ENCODE data around the gene PKMYT1.

The PKMYT1 gene

DNA sequence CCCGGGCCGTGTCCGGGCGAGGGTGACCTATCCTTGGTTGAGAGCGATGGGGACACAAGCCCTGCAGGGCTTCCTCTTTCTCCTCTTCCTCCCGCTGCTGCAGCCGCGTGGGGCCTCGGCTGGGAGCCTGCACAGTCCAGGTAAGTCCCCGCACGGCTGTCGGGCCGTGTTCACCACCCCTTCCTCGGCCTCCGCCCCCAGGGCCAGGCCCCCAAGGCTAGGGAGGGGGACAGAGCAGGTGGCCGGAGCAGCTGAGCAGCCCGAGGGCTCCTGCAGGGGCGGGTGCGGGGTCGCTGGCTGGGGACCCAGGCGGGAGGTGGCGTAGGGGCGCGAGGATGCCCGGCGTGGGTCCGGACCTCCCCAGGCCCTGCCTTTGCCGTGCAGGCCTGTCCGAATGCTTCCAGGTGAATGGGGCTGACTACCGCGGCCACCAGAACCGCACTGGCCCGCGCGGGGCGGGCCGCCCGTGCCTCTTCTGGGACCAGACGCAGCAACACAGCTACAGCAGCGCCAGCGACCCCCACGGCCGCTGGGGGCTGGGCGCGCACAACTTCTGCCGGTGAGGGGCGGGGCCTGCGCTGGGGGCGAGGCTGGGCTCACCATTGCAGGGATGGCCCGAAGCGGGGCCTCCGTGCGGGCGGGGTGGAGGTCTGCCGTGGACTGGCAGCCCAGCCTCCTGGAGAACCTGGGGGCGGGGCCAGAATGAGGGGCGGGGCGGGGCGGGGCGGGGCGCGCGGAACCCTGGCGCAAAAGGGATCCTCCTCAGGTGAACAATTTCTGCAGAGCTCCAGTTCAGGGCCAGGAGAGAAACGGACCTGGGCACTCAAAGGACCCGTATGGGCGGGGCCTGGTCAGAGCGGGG is 15.5 kb downstream of the PKMYT1 start:
- H3K9me3 Mint-ChIP-seq: no peaks in the 10 kb centered on the region
- DNase-seq (peak; percentile 76 to 79), ATAC-seq (peak; percentile 25)
- no peak overlapping the region for H3K27ac Mint-ChIP-seq
- peaks cover 67% of the 10 kb centered on the region for H3K27me3 Mint-ChIP-seq
- H3K4me1 Mint-ChIP-seq: peaks cover 57% of the 10 kb centered on the region
- peak overlapping the region; percentile 88 to 91 for H3K4me3 Mint-ChIP-seq

GRCh38 chr16:2963723-2964474 is 16.3 kb downstream of the PKMYT1 start, which contains the start of gene KREMEN2:
KREMEN2 (plus strand) TSS chr16:2964275; CDS start chr16:2964521, 246 bp downstream.
- Mint-ChIP-seq H3K4me3 (peak within 1 kb of the TSS; percentile 88 to 91), H3K9me3 (no peaks in the 10 kb centered on the region), H3K4me1 (peaks cover 57% of the 10 kb centered on the region), H3K27ac (no peak within 1 kb of the TSS), H3K27me3 (peaks cover 67% of the 10 kb centered on the region)
- ATAC-seq: peak; percentile 14
- peak; percentile 36 to 37 for DNase-seq

GRCh38 chr16:2963074-2963722 is 17.0 kb downstream of the PKMYT1 start:
- peak overlapping the region in 1 of 2 donors; percentile 12 for H3K27ac Mint-ChIP-seq
- ATAC-seq (no peak), DNase-seq (peak in 1 of 2 donors; percentile 25)
- H3K4me1 Mint-ChIP-seq: peaks cover 50% of the 10 kb centered on the region
- peaks cover 61% of the 10 kb centered on the region for H3K27me3 Mint-ChIP-seq
- no peaks in the 10 kb centered on the region for H3K9me3 Mint-ChIP-seq
- H3K4me3 Mint-ChIP-seq: peak overlapping the region; percentile 88 to 91

- no peaks in the 10 kb centered on the region for H3K9me3 Mint-ChIP-seq
- peak overlapping the region in 1 of 2 donors; percentile 12 for H3K27ac Mint-ChIP-seq
- DNase-seq: peak in 1 of 2 donors; percentile 22
- peaks cover 44% of the 10 kb centered on the region for H3K4me1 Mint-ChIP-seq
- H3K4me3 Mint-ChIP-seq: peak overlapping the region; percentile 9 to 49
- H3K27me3 Mint-ChIP-seq: peaks cover 56% of the 10 kb centered on the region
- no peak for ATAC-seq
Measured at GRCh38 chr16:2962334-2963073, 17.7 kb downstream of the PKMYT1 start.

- H3K4me1 Mint-ChIP-seq: peaks cover 50% of the 10 kb centered on the region
- peak in 1 of 2 donors; percentile 10 for DNase-seq
- peak overlapping the region in 1 of 2 donors; percentile 9 for H3K27ac Mint-ChIP-seq
- H3K27me3 Mint-ChIP-seq: peaks cover 60% of the 10 kb centered on the region
- no peaks in the 10 kb centered on the region for H3K9me3 Mint-ChIP-seq
- no peak overlapping the region for H3K4me3 Mint-ChIP-seq
- ATAC-seq: no peak
Measured at GRCh38 chr16:2960183-2961010, 19.8 kb downstream of the PKMYT1 start.

DNA sequence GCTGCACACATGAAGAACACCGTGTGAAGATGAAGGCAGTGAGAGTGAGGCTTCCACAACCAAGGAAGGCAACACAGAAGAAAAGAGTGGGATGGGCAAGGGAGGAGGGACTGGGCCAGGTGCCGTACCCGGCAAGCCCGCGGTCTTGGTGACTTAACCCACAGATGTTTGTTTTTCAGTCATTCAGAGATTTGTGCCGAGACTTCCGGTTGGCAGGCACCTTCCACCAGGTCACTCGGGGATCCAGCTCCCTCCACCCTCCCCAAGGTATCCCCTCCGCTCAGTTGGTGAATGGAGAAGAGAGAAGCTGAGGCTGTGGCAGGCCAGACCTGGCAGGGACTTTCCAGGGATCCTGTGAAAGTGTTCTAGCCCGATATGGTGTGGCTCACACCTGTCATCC is 21.0 kb downstream of the PKMYT1 start:
- DNase-seq (no peak), ATAC-seq (no peak)
- H3K27me3 Mint-ChIP-seq: peaks cover 48% of the 10 kb centered on the region
- H3K9me3 Mint-ChIP-seq: no peaks in the 10 kb centered on the region
- no peak overlapping the region for H3K4me3 Mint-ChIP-seq
- H3K27ac Mint-ChIP-seq: no peak overlapping the region
- H3K4me1 Mint-ChIP-seq: peaks cover 38% of the 10 kb centered on the region

GRCh38 chr16:2956579-2956956 is 23.7 kb downstream of the PKMYT1 start:
- peaks cover 22% of the 10 kb centered on the region for H3K27me3 Mint-ChIP-seq
- peaks cover 13% of the 10 kb centered on the region for H3K4me1 Mint-ChIP-seq
- no peak for DNase-seq
- H3K4me3 Mint-ChIP-seq: no peak overlapping the region
- no peak for ATAC-seq
- no peak overlapping the region for H3K27ac Mint-ChIP-seq
- no peaks in the 10 kb centered on the region for H3K9me3 Mint-ChIP-seq

GRCh38 chr16:2955779-2956578 is 24.3 kb downstream of the PKMYT1 start:
- ATAC-seq: peak; percentile 58
- H3K4me1 Mint-ChIP-seq: peaks cover 11% of the 10 kb centered on the region
- no peak overlapping the region for H3K27ac Mint-ChIP-seq
- H3K4me3 Mint-ChIP-seq: peak overlapping the region in 1 of 2 donors; percentile 26
- no peaks in the 10 kb centered on the region for H3K9me3 Mint-ChIP-seq
- peaks cover 21% of the 10 kb centered on the region for H3K27me3 Mint-ChIP-seq
- DNase-seq: no peak

GRCh38 chr16:2955438-2955778 is 24.8 kb downstream of the PKMYT1 start:
- Mint-ChIP-seq H3K27ac (no peak overlapping the region), H3K27me3 (peaks cover 21% of the 10 kb centered on the region), H3K4me3 (no peak overlapping the region), H3K9me3 (no peaks in the 10 kb centered on the region), H3K4me1 (peaks cover 11% of the 10 kb centered on the region)
- no peak for DNase-seq
- peak; percentile 43 for ATAC-seq

DNA sequence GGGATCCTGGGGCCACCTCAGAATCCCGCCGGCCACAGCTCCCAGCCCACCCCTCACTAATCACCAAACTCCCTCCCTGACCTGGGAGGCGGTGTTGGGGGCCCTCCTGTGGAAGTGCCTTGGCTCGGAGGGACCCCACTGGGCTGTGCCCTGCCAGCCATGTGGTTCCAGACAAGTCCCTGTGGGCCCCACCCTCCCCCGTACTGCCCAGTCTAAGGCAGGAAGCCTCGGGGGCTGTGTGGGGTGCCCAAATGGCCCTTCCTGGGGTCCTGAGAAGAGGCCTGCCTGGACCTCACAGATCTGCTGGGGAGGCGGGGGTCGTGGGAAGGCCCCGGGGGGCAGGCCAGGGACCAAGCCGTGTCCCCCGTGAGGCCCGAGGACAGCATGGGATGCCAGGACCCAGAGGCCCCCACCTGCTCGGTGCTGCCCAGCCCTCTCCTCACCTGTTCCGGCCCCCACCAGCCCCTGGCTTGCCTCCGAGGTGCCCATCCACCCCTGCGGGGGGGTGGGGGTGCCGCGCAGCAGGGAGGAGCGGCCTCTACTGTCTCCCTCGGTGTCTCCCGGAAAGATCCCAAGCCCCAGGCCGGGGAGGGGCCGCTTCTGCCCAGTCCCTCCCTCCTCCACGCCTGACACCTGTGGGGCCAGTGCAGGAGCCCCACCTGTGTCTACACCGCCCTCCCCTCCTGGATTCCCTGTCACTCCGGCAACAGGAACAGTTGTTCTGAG is 25.4 kb downstream of the PKMYT1 start:
- ATAC-seq (peak; percentile 19), DNase-seq (no peak)
- no peak overlapping the region for H3K27ac Mint-ChIP-seq
- no peaks in the 10 kb centered on the region for H3K9me3 Mint-ChIP-seq
- no peak overlapping the region for H3K4me3 Mint-ChIP-seq
- peaks cover 11% of the 10 kb centered on the region for H3K4me1 Mint-ChIP-seq
- peaks cover 21% of the 10 kb centered on the region for H3K27me3 Mint-ChIP-seq

DNA sequence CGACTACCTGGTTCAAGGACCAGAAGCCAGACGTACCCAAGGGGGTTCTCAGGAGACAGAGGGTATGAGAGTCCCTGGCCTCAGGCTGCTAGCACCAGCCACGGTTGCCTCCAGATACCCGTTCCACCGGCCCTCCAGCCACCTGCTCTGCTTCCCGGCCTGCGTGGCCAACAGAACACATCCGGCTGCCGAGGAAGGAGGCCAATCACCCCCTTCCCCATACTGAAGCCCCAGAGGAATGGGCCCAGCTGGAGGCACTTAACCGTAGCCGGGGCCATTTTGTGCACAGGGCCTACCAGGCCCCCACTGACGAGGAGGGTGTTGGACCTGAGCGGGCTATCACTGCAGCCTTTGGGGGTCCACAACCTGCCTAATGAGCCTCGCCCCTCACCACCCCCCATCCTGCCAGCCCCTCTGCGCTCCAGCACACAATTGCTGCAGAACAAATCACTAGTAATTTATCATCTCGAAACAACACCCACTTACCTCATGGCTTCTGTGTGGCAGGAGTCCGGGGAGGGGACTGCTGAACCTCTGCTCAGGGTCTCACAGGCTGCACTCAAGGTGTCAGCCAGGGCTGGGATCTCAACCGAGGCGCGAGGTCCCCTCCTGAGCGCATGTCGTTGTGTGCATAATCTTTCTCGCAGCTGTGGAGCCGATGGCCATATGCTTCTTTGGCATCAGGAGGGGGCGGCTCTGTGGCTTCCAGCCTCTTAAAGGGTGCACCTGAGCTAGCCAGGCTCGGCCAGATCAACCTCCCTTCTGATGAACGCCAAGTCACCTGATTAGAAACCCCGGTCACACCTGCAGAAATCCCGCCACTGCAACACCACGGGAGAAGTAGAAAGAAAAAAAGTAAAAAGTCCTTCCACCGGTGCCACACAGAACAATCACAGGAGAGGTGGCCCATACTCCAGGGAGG is 26.3 kb downstream of the PKMYT1 start:
- Mint-ChIP-seq H3K4me1 (peaks cover 11% of the 10 kb centered on the region), H3K27me3 (peaks cover 21% of the 10 kb centered on the region), H3K9me3 (no peaks in the 10 kb centered on the region), H3K27ac (no peak overlapping the region), H3K4me3 (no peak overlapping the region)
- ATAC-seq: no peak
- DNase-seq: no peak

DNA sequence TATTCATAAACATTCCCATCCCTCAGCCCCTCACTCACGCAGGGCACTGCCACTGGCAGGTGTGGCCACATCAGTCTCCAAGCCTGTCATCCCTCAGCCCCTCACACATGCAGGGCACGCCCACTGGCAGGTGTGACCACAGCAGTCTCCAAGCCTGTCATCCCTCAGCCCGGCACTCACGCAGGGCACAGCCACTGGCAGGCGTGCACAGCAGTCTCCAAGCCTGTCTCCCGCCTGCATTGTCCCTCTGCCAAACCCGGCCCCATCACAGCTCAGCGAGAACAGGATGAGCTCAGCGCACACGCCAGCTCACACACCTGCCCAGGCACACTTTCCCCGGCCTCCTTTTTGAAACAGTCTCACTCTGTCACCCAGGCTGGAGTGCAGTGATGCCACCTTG is 27.6 kb downstream of the PKMYT1 start:
- DNase-seq: peak in 1 of 2 donors; percentile 8
- H3K27ac Mint-ChIP-seq: no peak overlapping the region
- no peaks in the 10 kb centered on the region for H3K9me3 Mint-ChIP-seq
- no peak for ATAC-seq
- no peak overlapping the region for H3K4me3 Mint-ChIP-seq
- peaks cover 21% of the 10 kb centered on the region for H3K27me3 Mint-ChIP-seq
- H3K4me1 Mint-ChIP-seq: peaks cover 15% of the 10 kb centered on the region
